Measurements from ENCODE around the gene PUM2.

Gene PUM2

DNA sequence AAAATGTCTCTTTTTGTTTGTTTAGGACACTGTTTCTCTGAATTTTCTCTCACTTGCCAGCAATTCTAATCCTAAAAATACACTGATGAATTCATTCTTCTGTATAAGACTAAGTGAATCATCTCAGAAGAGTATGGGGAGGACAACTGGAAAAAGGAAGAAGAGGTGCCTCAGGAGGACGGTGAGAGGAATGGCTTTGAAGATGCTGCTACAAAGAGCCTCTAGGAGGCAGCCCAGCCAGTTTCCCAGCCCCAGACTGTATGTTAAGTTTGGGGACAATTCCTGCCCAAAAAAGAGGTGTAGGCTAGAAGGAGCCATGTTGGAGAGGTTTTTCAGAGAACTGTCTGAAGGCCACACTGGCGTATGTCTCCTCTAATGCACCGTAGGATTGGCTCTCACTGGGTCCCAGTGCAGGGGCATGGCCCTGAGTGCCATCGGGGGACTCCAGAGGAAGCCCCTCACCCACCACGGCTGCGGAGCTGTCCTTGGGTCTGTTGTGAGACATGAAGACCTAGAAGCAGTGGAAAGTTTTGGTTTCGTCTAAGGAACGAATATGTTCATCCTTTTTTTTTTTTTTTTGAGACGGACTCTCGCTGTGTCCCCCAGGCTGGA is 122.6 kb downstream of the PUM2 start:
- no peaks in the 10 kb centered on the region for H3K36me3 ChIP-seq (ENCODE audit: control insufficient read depth, insufficient read depth, low read length)
- no peak for DNase-seq
- peaks cover 13% of the 10 kb centered on the region for H3K4me1 ChIP-seq (ENCODE audit: control insufficient read depth, insufficient read depth, low read length, poor library complexity, severe bottlenecking)
- no peaks in the 10 kb centered on the region for H3K9me3 ChIP-seq (ENCODE audit: control insufficient read depth, low read length)
- no peak overlapping the region for H3K4me3 ChIP-seq (ENCODE audit: insufficient read depth, low read depth, low read length, poor library complexity, severe bottlenecking)
- no peak overlapping the region for H3K27ac ChIP-seq (ENCODE audit: insufficient read depth, low read length, poor library complexity, severe bottlenecking)
- peaks cover 6% of the 10 kb centered on the region for H3K27me3 ChIP-seq (replicated peaks; ENCODE audit: control insufficient read depth, insufficient read depth, low read length, poor library complexity, severe bottlenecking)

DNA sequence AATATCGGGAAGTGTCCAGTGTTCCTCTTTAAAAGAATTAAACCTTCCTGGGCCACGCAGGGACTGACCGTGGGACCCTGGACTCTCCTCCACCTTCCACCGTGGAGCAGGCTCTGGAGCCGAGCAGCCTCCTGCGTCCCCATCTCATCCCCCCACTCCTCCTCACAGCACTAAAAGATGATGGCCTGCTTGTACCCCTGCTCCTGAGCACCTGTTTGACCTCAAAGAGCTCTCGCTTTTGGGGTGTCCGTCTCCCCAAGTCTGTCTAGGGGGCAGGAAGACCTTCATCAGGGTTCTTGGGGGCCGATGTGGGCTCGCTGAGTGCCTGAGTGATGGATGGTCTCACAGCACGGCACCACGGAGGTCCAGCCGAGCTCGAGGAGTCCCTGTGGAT is 124.5 kb downstream of the PUM2 start:
- peaks cover 11% of the 10 kb centered on the region for H3K27me3 ChIP-seq (replicated peaks; ENCODE audit: control insufficient read depth, insufficient read depth, low read length, poor library complexity, severe bottlenecking)
- H3K27ac ChIP-seq (ENCODE audit: insufficient read depth, low read length, poor library complexity, severe bottlenecking) = no peak overlapping the region
- no peak for DNase-seq
- H3K9me3 ChIP-seq (ENCODE audit: control insufficient read depth, low read length) = no peaks in the 10 kb centered on the region
- peaks cover 13% of the 10 kb centered on the region for H3K4me1 ChIP-seq (ENCODE audit: control insufficient read depth, insufficient read depth, low read length, poor library complexity, severe bottlenecking)
- no peak overlapping the region for H3K4me3 ChIP-seq (ENCODE audit: insufficient read depth, low read depth, low read length, poor library complexity, severe bottlenecking)
- H3K36me3 ChIP-seq (ENCODE audit: control insufficient read depth, insufficient read depth, low read length) = no peaks in the 10 kb centered on the region

GRCh38 chr2:20225294-20226151 is 125.1 kb downstream of the PUM2 start:
- DNase-seq = no peak
- H3K4me1 ChIP-seq (ENCODE audit: control insufficient read depth, insufficient read depth, low read length, poor library complexity, severe bottlenecking) = peaks cover 13% of the 10 kb centered on the region
- peaks cover 11% of the 10 kb centered on the region for H3K27me3 ChIP-seq (replicated peaks; ENCODE audit: control insufficient read depth, insufficient read depth, low read length, poor library complexity, severe bottlenecking)
- peak overlapping the region; percentile 17 for H3K4me3 ChIP-seq (ENCODE audit: insufficient read depth, low read depth, low read length, poor library complexity, severe bottlenecking)
- no peaks in the 10 kb centered on the region for H3K9me3 ChIP-seq (ENCODE audit: control insufficient read depth, low read length)
- H3K36me3 ChIP-seq (ENCODE audit: control insufficient read depth, insufficient read depth, low read length) = no peaks in the 10 kb centered on the region
- H3K27ac ChIP-seq (ENCODE audit: insufficient read depth, low read length, poor library complexity, severe bottlenecking) = no peak overlapping the region

GRCh38 chr2:20224716-20225293 is 125.8 kb downstream of the PUM2 start, which contains the start of gene SDC1:
SDC1 (minus strand) TSS chr2:20225130; CDS start chr2:20224867, 263 bp downstream.
- no peak for DNase-seq
- no peak within 1 kb of the TSS for H3K27ac ChIP-seq (ENCODE audit: insufficient read depth, low read length, poor library complexity, severe bottlenecking)
- H3K27me3 ChIP-seq (replicated peaks; ENCODE audit: control insufficient read depth, insufficient read depth, low read length, poor library complexity, severe bottlenecking) = peaks cover 11% of the 10 kb centered on the region
- peak within 1 kb of the TSS; percentile 46 for H3K4me3 ChIP-seq (ENCODE audit: insufficient read depth, low read depth, low read length, poor library complexity, severe bottlenecking)
- H3K36me3 ChIP-seq (ENCODE audit: control insufficient read depth, insufficient read depth, low read length) = no peaks in the 10 kb centered on the region
- peaks cover 13% of the 10 kb centered on the region for H3K4me1 ChIP-seq (ENCODE audit: control insufficient read depth, insufficient read depth, low read length, poor library complexity, severe bottlenecking)
- no peaks in the 10 kb centered on the region for H3K9me3 ChIP-seq (ENCODE audit: control insufficient read depth, low read length)

DNA sequence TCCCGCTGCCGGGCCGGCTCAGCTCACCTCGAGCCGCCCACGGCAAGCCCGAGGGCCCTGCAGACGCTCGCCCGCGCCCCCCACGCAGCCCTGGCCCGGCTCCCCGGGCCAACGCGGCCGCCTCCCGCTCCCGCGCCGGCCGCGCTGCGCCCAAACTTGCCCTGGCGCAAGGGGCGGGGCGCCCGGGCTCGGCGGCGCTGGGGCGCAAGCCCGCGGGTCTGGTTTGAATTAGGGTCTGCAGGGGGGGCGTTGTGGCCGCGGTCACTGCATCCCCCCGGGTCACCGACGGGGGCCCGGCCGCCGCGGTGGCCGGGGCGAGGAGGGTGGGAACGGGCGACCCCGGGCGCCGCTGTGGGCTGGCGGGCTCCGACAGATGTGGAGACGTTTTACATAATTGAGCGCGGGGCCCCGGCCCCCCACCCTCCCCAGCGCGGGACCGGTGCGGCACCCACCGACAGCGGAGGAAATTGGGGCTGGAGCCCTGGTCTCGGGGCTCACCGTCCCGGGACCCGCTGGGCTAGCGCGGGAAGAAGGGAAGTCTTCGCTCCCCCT is 126.4 kb downstream of the PUM2 start:
- peaks cover 11% of the 10 kb centered on the region for H3K27me3 ChIP-seq (replicated peaks; ENCODE audit: control insufficient read depth, insufficient read depth, low read length, poor library complexity, severe bottlenecking)
- no peaks in the 10 kb centered on the region for H3K9me3 ChIP-seq (ENCODE audit: control insufficient read depth, low read length)
- H3K36me3 ChIP-seq (ENCODE audit: control insufficient read depth, insufficient read depth, low read length) = no peaks in the 10 kb centered on the region
- no peak overlapping the region for H3K27ac ChIP-seq (ENCODE audit: insufficient read depth, low read length, poor library complexity, severe bottlenecking)
- H3K4me1 ChIP-seq (ENCODE audit: control insufficient read depth, insufficient read depth, low read length, poor library complexity, severe bottlenecking) = peaks cover 13% of the 10 kb centered on the region
- no peak for DNase-seq
- peak overlapping the region; percentile 46 for H3K4me3 ChIP-seq (ENCODE audit: insufficient read depth, low read depth, low read length, poor library complexity, severe bottlenecking)

DNA sequence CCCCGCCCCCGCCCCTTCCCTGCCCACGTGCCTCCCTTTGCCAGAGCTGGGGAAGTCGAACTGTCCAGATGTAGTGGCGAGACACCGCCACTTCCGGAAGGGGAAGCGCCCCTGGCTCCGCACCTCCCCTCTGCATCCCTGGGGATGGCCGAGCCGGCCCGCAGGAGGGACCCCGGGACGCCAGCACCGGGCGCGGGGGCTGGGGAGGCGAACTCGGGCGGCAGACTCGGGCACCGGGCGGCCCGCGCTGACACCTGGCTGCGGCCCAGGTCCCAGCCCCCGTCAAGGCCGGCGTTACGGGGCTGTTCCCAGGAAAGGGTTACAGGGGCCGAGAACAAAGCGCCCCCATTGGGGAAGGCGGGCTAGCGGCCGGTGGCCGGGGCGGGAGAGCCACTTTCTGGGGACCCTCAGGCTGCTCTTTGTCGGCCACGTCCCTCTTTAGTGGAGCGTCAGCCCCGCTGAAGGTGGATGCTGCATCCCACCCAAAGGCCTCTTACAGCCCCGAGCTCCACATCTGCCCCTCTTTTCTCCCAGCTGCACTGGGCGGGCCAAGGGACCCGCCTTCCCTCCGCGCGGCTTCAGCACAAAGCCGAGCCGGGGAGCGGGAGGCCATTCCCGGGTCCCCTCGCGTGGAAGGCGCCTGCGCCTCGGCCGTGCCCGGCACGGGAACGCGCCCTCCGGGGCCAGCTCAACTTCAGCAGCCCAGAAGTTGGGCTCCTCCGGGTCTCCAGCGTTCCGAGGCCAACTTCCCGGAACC is 127.1 kb downstream of the PUM2 start:
- Histone ChIP-seq H3K27me3 (replicated peaks; ENCODE audit: control insufficient read depth, insufficient read depth, low read length, poor library complexity, severe bottlenecking) (peaks cover 11% of the 10 kb centered on the region), H3K27ac (ENCODE audit: insufficient read depth, low read length, poor library complexity, severe bottlenecking) (no peak overlapping the region), H3K4me3 (ENCODE audit: insufficient read depth, low read depth, low read length, poor library complexity, severe bottlenecking) (peak overlapping the region; percentile 39), H3K9me3 (ENCODE audit: control insufficient read depth, low read length) (no peaks in the 10 kb centered on the region), H3K4me1 (ENCODE audit: control insufficient read depth, insufficient read depth, low read length, poor library complexity, severe bottlenecking) (peaks cover 13% of the 10 kb centered on the region), H3K36me3 (ENCODE audit: control insufficient read depth, insufficient read depth, low read length) (no peaks in the 10 kb centered on the region)
- no peak for DNase-seq

DNA sequence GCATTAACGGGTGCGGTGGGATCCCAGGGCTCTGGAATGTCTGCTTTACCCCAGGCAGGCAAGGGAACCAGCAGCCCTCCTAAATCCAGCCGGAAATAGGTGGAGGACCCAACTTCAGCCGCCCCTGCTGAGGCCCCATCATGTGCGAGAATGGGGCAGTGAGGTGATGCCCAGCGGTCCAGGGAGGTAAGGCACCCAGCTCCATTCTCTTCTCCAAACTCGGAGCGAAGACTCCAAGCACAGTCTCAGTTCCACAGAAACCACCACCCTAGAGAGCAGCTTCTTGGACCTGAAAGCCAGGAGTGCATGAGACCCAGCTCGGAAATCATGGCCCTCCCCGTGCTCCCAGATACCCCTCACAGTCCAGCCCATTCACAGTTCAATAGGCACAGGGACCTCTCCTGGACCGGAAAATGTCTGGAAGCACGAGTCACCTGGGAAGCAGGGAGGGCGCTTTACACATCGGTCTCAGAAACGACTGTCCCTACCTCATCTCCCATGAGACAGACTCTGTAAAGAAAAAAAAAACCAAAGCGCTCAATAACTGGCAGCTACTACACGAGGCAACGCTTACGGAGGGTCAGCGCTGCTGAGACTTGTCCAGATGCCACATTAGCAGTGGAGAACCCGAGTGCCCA is 127.8 kb downstream of the PUM2 start:
- Histone ChIP-seq H3K4me1 (ENCODE audit: control insufficient read depth, insufficient read depth, low read length, poor library complexity, severe bottlenecking) (peaks cover 13% of the 10 kb centered on the region), H3K9me3 (ENCODE audit: control insufficient read depth, low read length) (no peaks in the 10 kb centered on the region), H3K36me3 (ENCODE audit: control insufficient read depth, insufficient read depth, low read length) (no peaks in the 10 kb centered on the region), H3K27me3 (replicated peaks; ENCODE audit: control insufficient read depth, insufficient read depth, low read length, poor library complexity, severe bottlenecking) (peaks cover 11% of the 10 kb centered on the region), H3K4me3 (ENCODE audit: insufficient read depth, low read depth, low read length, poor library complexity, severe bottlenecking) (no peak overlapping the region), H3K27ac (ENCODE audit: insufficient read depth, low read length, poor library complexity, severe bottlenecking) (no peak overlapping the region)
- no peak for DNase-seq

DNA sequence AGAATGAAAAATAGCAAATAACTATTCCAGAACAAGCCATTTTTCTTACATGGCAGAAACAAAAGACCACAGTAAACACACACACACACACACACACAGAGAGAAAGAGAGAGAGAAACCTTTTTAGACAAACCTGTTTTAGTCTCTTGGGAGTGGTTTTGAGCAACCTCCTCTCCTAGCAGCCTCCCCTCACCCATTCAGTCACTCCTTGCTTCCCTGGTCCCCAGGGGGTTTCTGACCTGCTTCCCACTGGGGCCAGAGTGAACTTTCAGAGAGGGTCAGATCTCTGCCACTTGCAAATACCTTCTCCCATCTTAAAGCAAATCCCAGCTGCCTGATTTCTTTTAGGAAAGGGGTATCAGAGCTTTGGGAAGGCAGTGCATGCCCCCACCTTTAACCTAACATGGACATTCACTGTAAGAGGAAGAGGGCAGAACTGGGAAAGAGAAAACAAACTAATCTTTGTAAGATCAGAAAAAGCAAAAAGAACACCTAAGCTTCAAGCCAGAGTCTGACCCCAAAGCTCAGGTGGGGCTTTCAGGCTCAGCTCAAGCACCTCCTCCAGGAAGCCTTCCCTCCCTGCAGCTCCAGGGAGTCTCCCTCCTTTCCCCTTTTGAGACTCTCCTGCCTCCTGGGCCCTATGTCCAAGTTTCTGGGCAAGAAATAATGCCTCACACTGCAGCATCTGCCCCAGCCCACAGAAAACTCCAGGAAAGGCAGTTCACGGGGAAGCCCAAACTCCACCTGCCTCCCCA is 128.5 kb downstream of the PUM2 start:
- Histone ChIP-seq H3K4me3 (ENCODE audit: insufficient read depth, low read depth, low read length, poor library complexity, severe bottlenecking) (no peak overlapping the region), H3K27me3 (replicated peaks; ENCODE audit: control insufficient read depth, insufficient read depth, low read length, poor library complexity, severe bottlenecking) (peaks cover 11% of the 10 kb centered on the region), H3K36me3 (ENCODE audit: control insufficient read depth, insufficient read depth, low read length) (no peaks in the 10 kb centered on the region), H3K9me3 (ENCODE audit: control insufficient read depth, low read length) (no peaks in the 10 kb centered on the region), H3K4me1 (ENCODE audit: control insufficient read depth, insufficient read depth, low read length, poor library complexity, severe bottlenecking) (peaks cover 13% of the 10 kb centered on the region), H3K27ac (ENCODE audit: insufficient read depth, low read length, poor library complexity, severe bottlenecking) (no peak overlapping the region)
- no peak for DNase-seq

DNA sequence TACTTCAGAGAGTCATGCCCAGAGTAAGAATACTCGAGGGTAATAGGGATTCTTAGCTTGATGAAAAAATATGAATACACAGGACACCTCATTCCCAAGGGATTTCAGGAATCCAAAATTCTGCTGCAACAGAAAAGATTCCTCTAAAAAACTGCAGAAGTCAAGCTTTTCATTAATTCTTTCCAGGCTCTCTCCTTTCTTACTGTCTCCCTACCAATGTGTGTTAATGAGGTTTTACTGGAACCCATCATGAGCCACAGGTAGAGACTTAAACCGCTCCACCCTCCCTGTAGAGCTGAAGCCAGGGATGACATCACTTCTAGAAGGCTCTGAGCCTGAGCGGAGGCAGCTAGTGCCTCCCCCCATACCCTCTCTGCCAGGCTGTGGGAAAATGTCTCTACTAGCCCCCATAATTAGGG is 129.1 kb downstream of the PUM2 start:
- Histone ChIP-seq H3K9me3 (ENCODE audit: control insufficient read depth, low read length) (no peaks in the 10 kb centered on the region), H3K4me3 (ENCODE audit: insufficient read depth, low read depth, low read length, poor library complexity, severe bottlenecking) (no peak overlapping the region), H3K27me3 (replicated peaks; ENCODE audit: control insufficient read depth, insufficient read depth, low read length, poor library complexity, severe bottlenecking) (peaks cover 11% of the 10 kb centered on the region), H3K36me3 (ENCODE audit: control insufficient read depth, insufficient read depth, low read length) (no peaks in the 10 kb centered on the region), H3K27ac (ENCODE audit: insufficient read depth, low read length, poor library complexity, severe bottlenecking) (no peak overlapping the region), H3K4me1 (ENCODE audit: control insufficient read depth, insufficient read depth, low read length, poor library complexity, severe bottlenecking) (peaks cover 13% of the 10 kb centered on the region)
- DNase-seq = no peak
